G401.6 (cell line): ENCODE measurements around the gene WAS.
A peak's percentile ranks its signal among the peaks of the same experiment; 100 is the strongest.
"Not testable (repeated sequence)": the region's sequence is repeated elsewhere in the genome, so short reads cannot be mapped to it uniquely, and the experiment has no call there.

Experiments
- FAIRE-seq: peaks from 2 replicates; lab custom pipeline; 2012; peaks lifted over from hg19 to GRCh38; lab: Jason Lieb, UNC

WAS gene

GRCh38 chrX:48688531-48689150 lies 5.0 kb downstream of the WAS start:
- FAIRE-seq = no peak

GRCh38 chrX:48689208-48689920 lies 5.8 kb downstream of the WAS start:
- FAIRE-seq = no peak

- not testable (repeated sequence) for FAIRE-seq
These were observed 8.1 kb downstream of the WAS start for GRCh38 chrX:48691746-48692145.

GRCh38 chrX:48694776-48695533 lies 11.4 kb downstream of the WAS start:
- no peak for FAIRE-seq

- no peak for FAIRE-seq
These were observed 11.9 kb downstream of the WAS start for GRCh38 chrX:48695534-48695896.

- no peak for FAIRE-seq
These were observed 12.3 kb downstream of the WAS start for GRCh38 chrX:48695925-48696300.

- peak; percentile 62 for FAIRE-seq
These were observed 12.8 kb downstream of the WAS start, which contains the start of gene SUV39H1 for GRCh38 chrX:48696301-48696908. Gene SUV39H1 (plus strand): TSS chrX:48696734. CDS start chrX:48696785, 51 bp downstream.

GRCh38 chrX:48696909-48697727 lies 13.5 kb downstream of the WAS start:
- no peak for FAIRE-seq

- FAIRE-seq = no peak
These were observed 14.7 kb downstream of the WAS start for GRCh38 chrX:48698306-48698705.

GRCh38 chrX:48700246-48700645 lies 16.6 kb downstream of the WAS start:
- no peak for FAIRE-seq

GRCh38 chrX:48700951-48701653 lies 17.5 kb downstream of the WAS start:
- FAIRE-seq = no peak

GRCh38 chrX:48702032-48702431 lies 18.4 kb downstream of the WAS start:
- no peak for FAIRE-seq

- no peak for FAIRE-seq
These were observed 19.1 kb downstream of the WAS start for GRCh38 chrX:48702716-48703115.

- FAIRE-seq = no peak
These were observed 19.6 kb downstream of the WAS start for GRCh38 chrX:48703228-48703627.

GRCh38 chrX:48703642-48704481 lies 20.3 kb downstream of the WAS start:
- FAIRE-seq = no peak

GRCh38 chrX:48705871-48706270 lies 22.3 kb downstream of the WAS start:
- no peak for FAIRE-seq

- no peak for FAIRE-seq
These were observed 26.0 kb downstream of the WAS start for GRCh38 chrX:48709522-48710112.

- FAIRE-seq = no peak
These were observed 27.7 kb downstream of the WAS start for GRCh38 chrX:48711162-48711928.

- FAIRE-seq = no peak
These were observed 28.4 kb downstream of the WAS start for GRCh38 chrX:48711929-48712505.
